ENCODE data around the gene PIAS4.
"Not testable (repeated sequence)": the region's sequence is repeated elsewhere in the genome, so short reads cannot be mapped to it uniquely, and the experiment has no call there.

Gene PIAS4

GRCh38 chr19:4007021-4007835, at the start of gene PIAS4:
Gene PIAS4, plus strand, starts transcription at chr19:4007736. Its CDS starts 25 bp downstream, at chr19:4007761.
- DNase-seq, result peak; percentile 78

GRCh38 chr19:3958836-3959765, 48.4 kb upstream of the PIAS4 start:
- no peak for DNase-seq

- no peak for DNase-seq
These were observed 47.8 kb upstream of the PIAS4 start for GRCh38 chr19:3959766-3960131.

GRCh38 chr19:3961007-3961406, 46.5 kb upstream of the PIAS4 start:
- DNase-seq, result no peak

GRCh38 chr19:3963458-3964255, 43.9 kb upstream of the PIAS4 start:
- no peak for DNase-seq

DNA sequence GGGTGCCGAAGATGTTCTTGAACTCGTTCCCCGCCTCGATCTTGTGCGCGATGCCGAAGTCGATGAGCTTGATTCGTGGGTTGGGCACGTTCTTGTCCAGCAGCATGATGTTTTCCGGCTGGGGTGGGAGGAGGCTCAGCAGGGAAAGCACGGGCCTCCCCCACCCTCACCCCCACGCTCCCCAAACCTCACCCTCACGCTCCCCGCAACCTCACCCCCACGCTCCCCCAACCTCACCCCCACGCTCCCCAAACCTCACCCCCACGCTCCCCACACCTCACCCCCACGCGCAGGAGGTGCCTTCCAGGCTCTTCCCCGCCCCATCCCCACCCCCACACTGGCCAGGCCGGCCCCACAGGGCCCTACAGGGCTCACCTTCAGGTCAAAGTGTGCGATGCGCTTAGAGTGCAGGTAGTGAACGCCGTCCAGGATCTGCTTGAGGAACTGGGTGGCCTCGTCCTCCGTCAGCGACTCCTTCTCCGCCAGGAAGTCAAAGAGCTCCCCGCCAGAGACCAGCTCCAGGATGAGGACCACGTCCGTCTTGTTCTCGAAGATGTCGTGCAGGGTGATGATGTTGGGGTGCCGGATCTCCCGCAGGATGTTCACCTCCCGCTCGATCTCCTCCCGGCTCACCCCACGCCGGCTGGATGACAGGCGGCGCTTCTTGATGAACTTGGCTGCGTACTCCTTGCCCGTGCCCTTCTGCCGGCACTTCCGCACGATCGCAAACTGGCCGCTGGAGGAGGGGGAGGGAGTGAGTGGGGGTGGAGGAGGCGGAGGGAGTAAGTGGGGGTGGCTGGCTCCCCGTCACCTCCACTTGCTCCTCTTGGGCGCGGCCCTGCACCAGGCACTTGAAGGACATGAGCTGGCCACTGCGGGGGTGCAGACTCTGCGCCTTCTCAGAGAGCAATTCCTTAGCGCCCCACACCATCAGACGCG, 43.0 kb upstream of the PIAS4 start:
- no peak for DNase-seq

DNA sequence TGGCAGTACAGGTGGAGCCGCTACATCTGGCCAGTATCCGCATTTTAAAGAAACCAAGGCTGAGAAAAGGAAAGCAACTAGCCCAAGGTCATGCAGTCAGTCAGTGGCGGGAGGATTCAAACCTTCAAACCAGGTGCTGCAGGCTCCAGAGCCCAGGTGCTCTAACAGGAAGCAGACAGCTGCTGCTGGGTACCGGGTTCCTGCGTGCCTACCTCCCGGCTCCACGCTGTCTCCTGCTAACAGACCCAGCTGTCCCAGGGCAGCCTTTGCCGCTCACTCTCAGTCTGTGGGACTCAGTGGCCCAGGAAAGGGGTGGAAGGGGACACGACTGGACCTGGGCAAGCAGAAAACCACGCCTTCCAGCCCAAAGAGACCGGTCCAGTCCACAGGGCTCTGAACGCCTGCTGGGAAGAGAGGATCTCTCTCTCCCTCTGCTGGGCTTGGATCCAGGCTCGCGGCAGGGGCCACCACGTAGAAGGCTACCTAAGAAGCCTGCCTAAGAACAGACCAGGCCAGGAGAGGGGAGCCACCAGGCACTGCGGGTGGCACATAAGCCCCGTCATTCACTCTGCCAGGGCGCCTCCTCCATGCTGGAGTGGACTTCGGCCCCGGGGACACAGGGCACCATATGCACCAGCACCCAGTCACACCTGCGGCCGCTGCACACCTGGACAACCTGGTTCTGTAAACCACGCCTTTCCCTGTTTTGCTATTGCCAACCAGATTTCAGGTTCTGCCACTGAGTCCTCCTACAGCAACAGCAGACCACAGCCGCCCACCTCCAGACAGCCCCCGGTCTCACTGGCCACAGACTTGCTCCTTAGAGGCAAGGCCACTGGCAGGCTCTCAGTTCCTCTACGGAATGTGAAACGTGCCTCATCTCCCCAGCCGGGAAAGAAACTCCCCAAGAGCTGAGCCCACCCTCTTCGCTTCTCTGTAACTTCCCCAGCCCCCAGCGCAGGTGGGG, 41.2 kb upstream of the PIAS4 start:
- no peak for DNase-seq

- DNase-seq, result not testable (repeated sequence)
These were observed 39.6 kb upstream of the PIAS4 start for GRCh38 chr19:3967983-3968382.

GRCh38 chr19:3968556-3969434, 38.7 kb upstream of the PIAS4 start:
- DNase-seq, result no peak

DNA sequence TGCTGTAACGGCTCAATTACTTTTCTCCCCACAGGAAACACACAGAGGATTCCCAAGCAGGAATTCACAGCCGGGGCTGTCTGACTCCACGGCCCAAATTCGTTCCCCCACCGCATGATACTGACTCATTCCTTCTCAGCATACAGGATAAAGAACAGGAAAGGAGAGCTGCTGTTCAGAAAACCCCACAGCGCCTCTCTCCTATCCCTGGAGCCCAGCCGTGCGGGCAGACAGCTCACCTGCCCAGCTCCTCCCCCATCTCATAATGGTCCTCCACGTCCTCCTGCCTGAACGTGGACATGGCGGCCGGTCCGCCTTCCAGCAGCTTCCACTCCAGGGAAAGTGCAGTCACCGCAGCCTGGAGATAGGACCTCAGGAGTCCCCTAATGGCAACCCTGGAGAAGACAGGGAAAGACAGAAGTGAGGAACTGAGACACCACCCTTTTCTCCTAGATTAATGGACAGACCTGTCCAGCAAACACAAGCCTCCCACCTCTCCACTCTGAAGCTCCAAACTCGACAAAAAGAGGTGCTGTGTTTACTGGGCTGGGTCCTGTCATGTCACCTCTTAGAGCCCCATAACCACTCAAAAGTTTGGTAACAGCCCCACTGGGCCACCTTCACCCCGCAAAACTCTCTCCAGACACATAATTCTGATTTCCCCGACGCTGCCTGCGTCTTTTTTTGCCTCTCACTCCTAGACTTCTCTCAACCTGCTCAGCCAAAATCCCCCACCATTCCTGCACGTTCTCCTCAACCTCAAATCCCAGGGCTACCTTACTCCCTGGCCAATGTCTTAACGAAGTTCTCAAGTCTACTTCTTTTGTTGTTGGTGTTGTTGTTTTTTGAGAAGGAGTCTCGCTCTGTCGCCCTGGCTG, 37.9 kb upstream of the PIAS4 start:
- DNase-seq, result no peak

DNA sequence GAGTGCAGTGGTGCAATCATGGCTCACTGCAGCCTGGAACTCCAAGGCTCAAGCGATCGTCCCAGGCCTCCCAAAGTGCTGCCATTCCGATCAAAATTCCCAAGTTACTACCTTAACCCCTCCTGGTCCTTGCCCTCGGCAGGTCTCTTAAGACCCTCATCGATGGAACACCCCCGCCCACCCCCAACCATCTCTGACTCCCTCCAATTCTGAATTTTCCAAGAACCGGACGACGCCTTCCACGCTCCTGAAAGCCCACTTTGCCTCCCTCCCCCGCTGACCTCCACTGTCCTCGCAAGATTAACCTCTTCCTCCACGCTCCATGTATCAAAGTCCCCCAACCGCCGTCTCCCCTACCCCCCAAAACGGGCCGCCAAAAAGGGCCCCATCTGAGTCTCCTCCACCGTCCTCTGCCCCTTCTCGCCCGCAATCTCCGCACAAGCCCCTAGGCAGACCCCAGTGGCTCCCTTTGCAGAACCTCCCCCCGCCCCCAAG, 37.2 kb upstream of the PIAS4 start:
- DNase-seq, result no peak

GRCh38 chr19:3970808-3971598, 36.5 kb upstream of the PIAS4 start, which contains the start of gene DAPK3:
Gene DAPK3, minus strand, starts transcription at chr19:3971099. Its CDS starts 1,364 bp downstream, at chr19:3969735.
- peak; percentile 93 for DNase-seq

- no peak for DNase-seq
These were observed 32.4 kb upstream of the PIAS4 start for GRCh38 chr19:3975144-3975543.

DNA sequence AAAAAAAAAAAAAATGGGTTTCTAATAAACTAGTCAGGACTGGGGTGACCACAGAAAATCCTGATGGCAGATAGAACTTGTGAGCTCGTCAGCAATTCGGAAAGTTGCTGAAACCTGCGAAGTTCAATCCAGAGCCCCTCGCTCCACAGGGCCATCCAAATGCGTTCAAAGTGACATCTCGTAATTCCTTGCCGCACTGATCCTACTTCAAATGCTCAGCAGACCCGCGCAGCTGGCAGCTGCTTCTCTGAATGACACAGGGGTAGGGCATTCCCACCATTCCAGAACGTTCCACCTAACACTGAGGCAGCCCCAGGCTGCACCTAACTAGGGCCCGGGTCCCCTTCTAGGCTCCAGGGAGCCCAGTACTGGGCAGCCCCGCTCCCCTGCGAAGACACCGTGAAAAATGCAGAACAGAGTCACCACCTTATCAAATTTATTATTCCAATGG, 31.9 kb upstream of the PIAS4 start:
- no peak for DNase-seq

GRCh38 chr19:3976495-3977241, 30.9 kb upstream of the PIAS4 start:
- no peak for DNase-seq
